Mesenchymal stem cell (in vitro differentiated cells and primary cell): ENCODE results near the gene GAP43.

Experiments
- DNase-seq: peaks from one replicate; pipeline ENCODE4 v3.0.0-alpha.2; 2013
- H2AFZ ChIP-seq: one replicate; pipeline ENCODE4 v1.6.1; 2013; ENCODE audit warnings: low read depth, mild to moderate bottlenecking, control low read depth, inconsistent platforms, low read length, moderate library complexity
- H2AK5ac ChIP-seq: 2 replicates; pipeline ENCODE4 v1.6.1; 2013; ENCODE audit warnings: low read length, moderate library complexity, mild to moderate bottlenecking, inconsistent platforms; ENCODE audit not compliant: severe bottlenecking
- H2BK120ac ChIP-seq: one replicate; pipeline ENCODE4 v1.6.1; 2013; ENCODE audit warnings: low read depth, mild to moderate bottlenecking, inconsistent platforms, low read length, moderate library complexity
- H2BK12ac ChIP-seq, 2 experiments: one replicate each; pipeline ENCODE4 v1.6.1; 2013; ENCODE audit warnings: inconsistent platforms in 2 of 2, low read length in 2 of 2, mild to moderate bottlenecking in 2 of 2, moderate library complexity in 2 of 2, control low read depth in 1 of 2
- H2BK15ac ChIP-seq: one replicate; pipeline ENCODE4 v1.6.1; 2013; ENCODE audit warnings: mild to moderate bottlenecking, low read depth, inconsistent platforms; ENCODE audit not compliant: poor library complexity, severe bottlenecking
- H2BK5ac ChIP-seq: 2 replicates; pipeline ENCODE4 v1.6.1; 2013; ENCODE audit warnings: low read depth, mild to moderate bottlenecking, low read length, control low read depth, inconsistent platforms; ENCODE audit not compliant: poor library complexity, severe bottlenecking
- H3K14ac ChIP-seq, 2 experiments: one replicate each; pipeline ENCODE4 v1.6.1; 2013; ENCODE audit warnings: inconsistent platforms in 2 of 2, low read length in 2 of 2, control low read depth in 1 of 2, mild to moderate bottlenecking in 1 of 2, moderate library complexity in 1 of 2
- H3K18ac ChIP-seq, 2 experiments: one replicate each; pipeline ENCODE4 v1.6.1; 2013; ENCODE audit warnings: inconsistent platforms in 2 of 2, low read length in 2 of 2, control low read depth in 1 of 2, low read depth in 1 of 2, mild to moderate bottlenecking in 1 of 2
- H3K23ac ChIP-seq, 2 experiments: one replicate each; pipeline ENCODE4 v1.6.1; 2013; ENCODE audit warnings: inconsistent platforms in 2 of 2, low read length in 2 of 2, mild to moderate bottlenecking in 2 of 2, moderate library complexity in 2 of 2, control low read depth in 1 of 2
- H3K27ac ChIP-seq: 2 replicates; pipeline ENCODE4 v1.5.1; 2013; ENCODE audit warnings: mild to moderate bottlenecking, moderate library complexity, low read length, control low read depth, inconsistent platforms; ENCODE audit not compliant: poor library complexity, severe bottlenecking
- H3K27me3 ChIP-seq, 2 experiments: 2 replicates each; pipeline versions ENCODE4 v1.6.1 to v1.7.0; 2013; ENCODE audit warnings: low read length in 2 of 2, mild to moderate bottlenecking in 2 of 2, moderate library complexity in 2 of 2, control low read depth in 1 of 2, inconsistent platforms in 1 of 2; ENCODE audit not compliant: control insufficient read depth in 1 of 2, insufficient read depth in 1 of 2
- H3K36me3 ChIP-seq, 2 experiments: 2 replicates each; pipeline versions ENCODE4 v1.6.1 to v1.7.0; 2013; ENCODE audit warnings: low read length in 2 of 2, control low read depth in 1 of 2, inconsistent platforms in 1 of 2, low read depth in 1 of 2, mild to moderate bottlenecking in 1 of 2; ENCODE audit not compliant: insufficient read depth in 2 of 2, control insufficient read depth in 1 of 2
- H3K4ac ChIP-seq, 2 experiments: one replicate each; pipeline ENCODE4 v1.6.1; 2013; ENCODE audit warnings: inconsistent platforms in 2 of 2, low read length in 2 of 2, mild to moderate bottlenecking in 2 of 2, moderate library complexity in 2 of 2, control low read depth in 1 of 2, low read depth in 1 of 2
- H3K4me1 ChIP-seq: 2 replicates; pipeline ENCODE4 v1.6.1; 2013; ENCODE audit warnings: low read depth, low read length, control low read depth; ENCODE audit not compliant: control insufficient read depth, insufficient read depth
- H3K4me2 ChIP-seq: 2 replicates; pipeline ENCODE4 v1.6.1; 2013; ENCODE audit warnings: low read length, mild to moderate bottlenecking, inconsistent platforms; ENCODE audit not compliant: poor library complexity, severe bottlenecking
- H3K4me3 ChIP-seq, 2 experiments: 2 replicates each; pipeline versions ENCODE4 v1.5.1 to v1.7.0; 2013; ENCODE audit warnings: low read length in 2 of 2, mild to moderate bottlenecking in 2 of 2, control low read depth in 1 of 2, low read depth in 1 of 2; ENCODE audit not compliant: insufficient read depth in 1 of 2
- H3K79me1 ChIP-seq: replicated peaks from 2 replicates; pipeline ENCODE4 v1.6.1; 2013; ENCODE audit warnings: mild to moderate bottlenecking, control low read depth, low read length, inconsistent platforms; ENCODE audit not compliant: poor library complexity, severe bottlenecking
- H3K9ac ChIP-seq: 2 replicates; pipeline ENCODE4 v1.7.0; 2013; ENCODE audit warnings: mild to moderate bottlenecking, low read length, moderate library complexity
- H3K9me3 ChIP-seq: 2 replicates; pipeline ENCODE4 v1.7.0; 2013; ENCODE audit warnings: mild to moderate bottlenecking, low read length; ENCODE audit not compliant: control insufficient read depth
- H4K8ac ChIP-seq: one replicate; pipeline ENCODE4 v1.6.1; 2013; ENCODE audit warnings: inconsistent platforms, mild to moderate bottlenecking, low read length, moderate library complexity
- H4K91ac ChIP-seq: one replicate; pipeline ENCODE4 v1.6.1; 2013; ENCODE audit warnings: mild to moderate bottlenecking, low read length, inconsistent platforms
- WGBS: methylation state at CpG from one replicate; pipeline ENCODE4 v1.1.7; 2013; ENCODE audit warnings: mixed read lengths; 5-methylcytosine and 5-hydroxymethylcytosine counted together

Gene GAP43

GRCh38 chr3:115624901-115625300 lies 1.6 kb downstream of the GAP43 start:
- Histone ChIP-seq H3K4me3 (no peak overlapping the region), H4K91ac (no peak overlapping the region), H3K27ac (no peak overlapping the region), H4K8ac (no peak overlapping the region), H3K4me1 (no peaks in the 10 kb centered on the region), H3K14ac (no peak overlapping the region), H3K4me2 (no peak overlapping the region), H3K18ac (no peak overlapping the region), H3K4ac (no peak overlapping the region), H2BK12ac (no peak overlapping the region), H2BK15ac (no peak overlapping the region), H3K36me3 (no peaks in the 10 kb centered on the region), H3K79me1 (no peaks in the 10 kb centered on the region), H3K9ac (no peak overlapping the region), H3K9me3 (no peaks in the 10 kb centered on the region), H2BK5ac (no peak overlapping the region), H2AFZ (no peak overlapping the region), H3K27me3 (peaks cover 14 to 50% of the 10 kb centered on the region in 2 experiments), H3K23ac (no peak overlapping the region), H2AK5ac (no peak overlapping the region), H2BK120ac (no peak overlapping the region)
- WGBS: 12% methylated on average over 4 of the region's 5 CpGs
- no peak for DNase-seq

- Histone ChIP-seq H2AFZ (no peak overlapping the region), H3K36me3 (no peaks in the 10 kb centered on the region)
- DNase-seq: no peak
These were observed 2.7 kb downstream of the GAP43 start for GRCh38 chr3:115626006-115626409.

GRCh38 chr3:115626721-115627120 lies 3.4 kb downstream of the GAP43 start:
- H2AK5ac ChIP-seq: no peak overlapping the region
- DNase-seq: no peak
- no peaks in the 10 kb centered on the region for H3K4me1 ChIP-seq
- no peaks in the 10 kb centered on the region for H3K36me3 ChIP-seq
- H2BK12ac ChIP-seq: no peak overlapping the region
- H3K4me2 ChIP-seq: no peak overlapping the region
- H4K8ac ChIP-seq: no peak overlapping the region
- H3K27ac ChIP-seq: no peak overlapping the region
- H3K23ac ChIP-seq: no peak overlapping the region
- no peaks in the 10 kb centered on the region for H3K9me3 ChIP-seq
- no peak overlapping the region for H3K14ac ChIP-seq
- no peak overlapping the region for H3K4me3 ChIP-seq
- H3K4ac ChIP-seq: no peak overlapping the region
- no peak overlapping the region for H2BK5ac ChIP-seq
- H3K79me1 ChIP-seq: no peaks in the 10 kb centered on the region
- H3K18ac ChIP-seq: no peak overlapping the region
- no peak overlapping the region for H2BK120ac ChIP-seq
- H4K91ac ChIP-seq: no peak overlapping the region
- H2AFZ ChIP-seq: no peak overlapping the region
- H3K9ac ChIP-seq: no peak overlapping the region
- H3K27me3 ChIP-seq: peaks cover 14 to 59% of the 10 kb centered on the region in 2 experiments
- WGBS: 22% methylated on average over 2 of the region's 3 CpGs
- no peak overlapping the region for H2BK15ac ChIP-seq

More at GRCh38 chr3:115626006-115626409, 2.7 kb downstream of the GAP43 start:
- Histone ChIP-seq H2BK12ac (no peak overlapping the region), H3K4ac (no peak overlapping the region), H2BK15ac (no peak overlapping the region), H3K4me1 (no peaks in the 10 kb centered on the region), H3K18ac (no peak overlapping the region), H3K9ac (no peak overlapping the region), H3K23ac (no peak overlapping the region), H4K91ac (no peak overlapping the region), H3K4me3 (no peak overlapping the region), H3K9me3 (no peaks in the 10 kb centered on the region), H3K14ac (no peak overlapping the region), H2BK5ac (no peak overlapping the region), H2AK5ac (no peak overlapping the region), H3K79me1 (no peaks in the 10 kb centered on the region), H3K27me3 (peaks cover 14 to 58% of the 10 kb centered on the region in 2 experiments), H3K27ac (no peak overlapping the region), H3K4me2 (no peak overlapping the region), H4K8ac (no peak overlapping the region), H2BK120ac (no peak overlapping the region)
- WGBS: 70% methylated on average over 3 of the region's 5 CpGs

- no peak overlapping the region for H2AK5ac ChIP-seq
- no peaks in the 10 kb centered on the region for H3K36me3 ChIP-seq
- H2BK120ac ChIP-seq: no peak overlapping the region
- no peaks in the 10 kb centered on the region for H3K79me1 ChIP-seq
- H3K4me3 ChIP-seq: no peak overlapping the region
- H4K91ac ChIP-seq: no peak overlapping the region
- H3K4me1 ChIP-seq: no peaks in the 10 kb centered on the region
- no peak overlapping the region for H3K9ac ChIP-seq
- H3K27me3 ChIP-seq: peaks cover 14 to 59% of the 10 kb centered on the region in 2 experiments
- H3K9me3 ChIP-seq: no peaks in the 10 kb centered on the region
- H3K27ac ChIP-seq: no peak overlapping the region
- no peak overlapping the region for H2BK12ac ChIP-seq
- no peak overlapping the region for H3K18ac ChIP-seq
- no peak overlapping the region for H3K23ac ChIP-seq
- H3K4ac ChIP-seq: no peak overlapping the region
- no peak overlapping the region for H2AFZ ChIP-seq
- 53% methylated on average over 2 of the region's 3 CpGs for WGBS
- H3K14ac ChIP-seq: no peak overlapping the region
- no peak overlapping the region for H2BK5ac ChIP-seq
- H4K8ac ChIP-seq: no peak overlapping the region
- H3K4me2 ChIP-seq: no peak overlapping the region
- no peak overlapping the region for H2BK15ac ChIP-seq
- DNase-seq: no peak
These were observed 4.1 kb downstream of the GAP43 start for GRCh38 chr3:115627180-115628074.
